Esophagus squamous epithelium (tissue), 4 donors: ENCODE data around the gene RFTN1.

Experiments used
- CTCF ChIP-seq, 6 experiments: fragments of 450-650 bp in 4 of 6; fragments of 200-600 bp in 2 of 6; sonication (generic) in 2 of 6; IDR thresholded peaks; one replicate each; pipeline ENCODE4 v1.5.1; 2016 to 2019; ENCODE audit warnings: antibody characterized with exemption in 6 of 6, mild to moderate bottlenecking in 4 of 6, moderate library complexity in 4 of 6
- POLR2A ChIP-seq, 4 donors: fragments of 450-650 bp; IDR thresholded peaks; one replicate each; pipeline ENCODE4 v1.6.1; 2017; ENCODE audit warnings: antibody characterized with exemption in 4 of 4, mild to moderate bottlenecking in 4 of 4, moderate library complexity in 3 of 4

DNA sequence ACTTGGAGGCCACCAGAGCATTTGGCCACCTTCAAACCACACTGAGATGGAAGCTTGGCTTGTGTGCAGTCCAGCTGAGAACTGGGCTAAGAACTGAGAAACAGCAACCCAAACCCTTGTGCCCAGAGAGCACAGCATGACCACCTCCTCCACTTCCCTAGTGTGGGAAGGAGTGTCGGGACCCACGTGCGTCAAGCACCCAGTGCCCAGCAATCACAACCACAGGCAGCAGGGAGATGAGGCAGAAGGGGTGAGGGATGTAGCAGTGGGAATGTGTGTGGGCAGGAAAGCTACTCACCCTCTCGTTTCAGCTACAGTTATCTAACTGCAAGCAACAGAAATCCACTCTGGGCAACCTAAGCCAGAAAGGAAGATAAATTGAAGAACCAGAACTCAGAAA is 25.0 kb upstream of the RFTN1 start:
- TF ChIP-seq CTCF (IDR thresholded peaks at IDR 0.05) (no peak), POLR2A (IDR thresholded peaks at IDR 0.05) (no peak)
